H1 (cell line): ENCODE data around the gene PRR4. TPM values are rescaled to one million over a fixed set of nuclear protein-coding genes. Genes with fewer than 3 reads are reported as not detected.

Experiments
- CTCF ChIA-PET: fragments of 300-600 bp; sonication (Branson Sonifier 250); formaldehyde crosslinking; loops from one replicate; lab custom pipeline; 2021; ENCODE audit not compliant: partially characterized antibody; lab: Charles Lee
- POLR2A ChIA-PET: fragments of 300-600 bp; sonication (Branson Sonifier 250); formaldehyde crosslinking; loops from one replicate; lab custom pipeline; 2021; ENCODE audit warnings: inconsistent platforms; ENCODE audit not compliant: partially characterized antibody; lab: Charles Lee
- DNase-seq, 2 experiments: peaks; one replicate each; pipeline versions ENCODE4 v3.0.0 to v3.0.0-alpha.2; 2010 to 2022; ENCODE audit warnings: low spot score in 2 of 2, low read depth in 1 of 2, mixed read lengths in 1 of 2
- FAIRE-seq: peaks from 2 replicates; lab custom pipeline; 2011; peaks lifted over from hg19 to GRCh38; lab: Jason Lieb, UNC
- H2AFZ ChIP-seq: 2 replicates; pipeline ENCODE4 v1.8.1; 2012; ENCODE audit warnings: low read length, inconsistent platforms
- H2AK5ac ChIP-seq: 2 replicates; pipeline ENCODE4 v1.6.1; 2013; ENCODE audit warnings: low read depth, low read length
- H2BK120ac ChIP-seq: replicated peaks from 2 replicates; pipeline ENCODE3; 2013; ENCODE audit warnings: low read depth, low read length, inconsistent platforms
- H2BK12ac ChIP-seq: 2 replicates; pipeline ENCODE4 v1.6.1; 2013; ENCODE audit warnings: low read depth, low read length
- H2BK15ac ChIP-seq: 2 replicates; pipeline ENCODE4 v1.6.1; 2013; ENCODE audit warnings: low read length
- H2BK20ac ChIP-seq: 2 replicates; pipeline ENCODE4 v1.6.1; 2013; ENCODE audit warnings: low read length
- H2BK5ac ChIP-seq: 2 replicates; pipeline ENCODE4 v1.6.1; 2013; ENCODE audit warnings: low read depth, low read length
- H3K14ac ChIP-seq: 2 replicates; pipeline ENCODE4 v1.6.1; 2013; ENCODE audit warnings: inconsistent platforms; ENCODE audit not compliant: insufficient read length
- H3K18ac ChIP-seq: 2 replicates; pipeline ENCODE4 v1.6.1; 2013; ENCODE audit warnings: low read length; ENCODE audit errors: extremely low read depth
- H3K23ac ChIP-seq: 2 replicates; pipeline ENCODE4 v1.6.1; 2013; ENCODE audit warnings: inconsistent platforms; ENCODE audit not compliant: insufficient read length
- H3K23me2 ChIP-seq: 2 replicates; pipeline ENCODE4 v1.6.1; 2013; ENCODE audit warnings: low read depth, low read length
- H3K27ac ChIP-seq: 2 replicates; pipeline ENCODE4 v1.6.1; 2011; ENCODE audit warnings: low read depth, low read length, inconsistent platforms
- H3K27me3 ChIP-seq, 4 experiments: replicated peaks in 1 of 4; 1 replicate in 1 of 4; 2 replicates in 3 of 4; pipeline versions ENCODE4 v1.6.1 to v1.8.1; 2011 to 2013; ENCODE audit warnings: low read length in 3 of 4, mild to moderate bottlenecking in 3 of 4, inconsistent platforms in 2 of 4, mixed read lengths in 2 of 4, moderate library complexity in 1 of 4; ENCODE audit not compliant: control insufficient read depth in 3 of 4, insufficient read depth in 3 of 4; ENCODE audit errors: extremely low read depth in 1 of 4
- H3K36me3 ChIP-seq, 4 experiments: 2 replicates each; pipeline versions ENCODE4 v1.6.1 to v1.8.1; 2011 to 2013; ENCODE audit warnings: mild to moderate bottlenecking in 4 of 4, low read length in 3 of 4, moderate library complexity in 2 of 4, control low read depth in 1 of 4, inconsistent platforms in 1 of 4; ENCODE audit not compliant: insufficient read depth in 4 of 4, control insufficient read depth in 2 of 4
- H3K4ac ChIP-seq: replicated peaks from 2 replicates; pipeline ENCODE3; 2013; ENCODE audit warnings: low read length, low read depth, mixed read lengths, inconsistent platforms; ENCODE audit not compliant: insufficient read length
- H3K4me1 ChIP-seq, 4 experiments: replicated peaks in 1 of 4; 1 replicate in 1 of 4; 2 replicates in 3 of 4; pipeline versions ENCODE4 v1.6.1 to v1.8.1; 2011 to 2013; ENCODE audit warnings: low read length in 3 of 4, inconsistent platforms in 2 of 4, mixed read lengths in 1 of 4; ENCODE audit not compliant: insufficient read depth in 4 of 4, control insufficient read depth in 3 of 4
- H3K4me2 ChIP-seq, 2 experiments: 2 replicates each; pipeline versions ENCODE4 v1.6.1 to v1.8.1; 2011 to 2013; ENCODE audit warnings: low read depth in 2 of 2, low read length in 2 of 2, control low read depth in 1 of 2, inconsistent platforms in 1 of 2, mild to moderate bottlenecking in 1 of 2; ENCODE audit not compliant: insufficient read depth in 1 of 2
- H3K4me3 ChIP-seq, 4 experiments: fragments of 200-600, 300-600 bp in 1 of 4; sonication (generic), shearing (Covaris generic), sonication (Bioruptor Twin) in 1 of 4; 2 replicates each; pipeline versions ENCODE4 v1.5.1 to v1.8.1; 2011 to 2016; ENCODE audit warnings: low read length in 4 of 4, low read depth in 3 of 4, control low read depth in 2 of 4, inconsistent platforms in 2 of 4, mild to moderate bottlenecking in 2 of 4, mixed read lengths in 1 of 4, moderate library complexity in 1 of 4; ENCODE audit not compliant: insufficient read depth in 2 of 4; ENCODE audit errors: extremely low read depth in 1 of 4
- H3K56ac ChIP-seq: replicated peaks from 2 replicates; pipeline ENCODE3; 2013; ENCODE audit warnings: low read depth, mild to moderate bottlenecking, mixed read lengths, low read length, inconsistent platforms; ENCODE audit not compliant: insufficient read length
- H3K79me1 ChIP-seq: 2 replicates; pipeline ENCODE4 v1.6.1; 2013; ENCODE audit warnings: low read depth, low read length, control low read depth
- H3K79me2 ChIP-seq, 2 experiments: 2 replicates each; pipeline versions ENCODE4 v1.6.1 to v1.8.1; 2012 to 2013; ENCODE audit warnings: low read length in 2 of 2, mild to moderate bottlenecking in 2 of 2, inconsistent platforms in 1 of 2; ENCODE audit not compliant: insufficient read depth in 2 of 2, control insufficient read depth in 1 of 2
- H3K9ac ChIP-seq, 4 experiments: replicated peaks in 1 of 4; 1 replicate in 1 of 4; 2 replicates in 3 of 4; pipeline versions ENCODE4 v1.6.1 to v1.8.1; 2011 to 2013; ENCODE audit warnings: low read depth in 3 of 4, low read length in 3 of 4, control low read depth in 2 of 4, mild to moderate bottlenecking in 2 of 4, moderate library complexity in 2 of 4, inconsistent platforms in 1 of 4; ENCODE audit errors: extremely low read depth in 1 of 4
- H3K9me3 ChIP-seq, 2 experiments: 2 replicates each; pipeline versions ENCODE4 v1.6.1 to v1.8.1; 2012 to 2013; ENCODE audit warnings: mild to moderate bottlenecking in 2 of 2, moderate library complexity in 2 of 2, control low read depth in 1 of 2, inconsistent platforms in 1 of 2, low read depth in 1 of 2, low read length in 1 of 2, mixed read lengths in 1 of 2; ENCODE audit not compliant: insufficient read depth in 2 of 2
- H4K20me1 ChIP-seq, 2 experiments: replicated peaks in 1 of 2; 2 replicates each; pipeline versions ENCODE3 to v1.8.1; 2011 to 2013; ENCODE audit warnings: inconsistent platforms in 2 of 2, low read length in 2 of 2, mild to moderate bottlenecking in 1 of 2; ENCODE audit not compliant: insufficient read depth in 2 of 2, control insufficient read depth in 1 of 2
- H4K5ac ChIP-seq: 2 replicates; pipeline ENCODE4 v1.6.1; 2013; ENCODE audit warnings: low read length, low read depth, mixed read lengths, inconsistent platforms; ENCODE audit not compliant: insufficient read length
- H4K8ac ChIP-seq: 2 replicates; pipeline ENCODE4 v1.8.0; 2013; ENCODE audit warnings: mild to moderate bottlenecking, moderate library complexity, low read length, inconsistent platforms; ENCODE audit not compliant: insufficient read depth; ENCODE audit errors: extremely low read depth
- H4K91ac ChIP-seq: replicated peaks from 2 replicates; pipeline ENCODE3; 2013; ENCODE audit warnings: low read length, mixed read lengths, inconsistent platforms; ENCODE audit not compliant: insufficient read length
- BCL11A ChIP-seq, 2 experiments: IDR thresholded peaks; one replicate each; pipeline ENCODE4 v1.6.1; 2011; ENCODE audit warnings: low read depth in 2 of 2, low read length in 2 of 2, mild to moderate bottlenecking in 2 of 2
- CTBP2 ChIP-seq: IDR thresholded peaks from 2 replicates; pipeline ENCODE4 v1.7.0; 2011; ENCODE audit warnings: borderline replicate concordance, mild to moderate bottlenecking, moderate library complexity, mixed read lengths, low read length; ENCODE audit not compliant: insufficient read depth, insufficient read length
- E2F6 ChIP-seq: IDR thresholded peaks from 2 replicates; pipeline ENCODE4 v1.6.1; 2012; ENCODE audit warnings: inconsistent platforms
- EGR1 ChIP-seq: IDR thresholded peaks from 2 replicates; pipeline ENCODE4 v1.6.1; 2011; ENCODE audit warnings: low read depth, low read length, borderline replicate concordance
- EP300 ChIP-seq, 2 experiments: IDR thresholded peaks; 1 replicate in 1 of 2; 2 replicates in 1 of 2; pipeline ENCODE4 v1.6.1; 2011 to 2012; ENCODE audit warnings: low read depth in 2 of 2, low read length in 2 of 2, mild to moderate bottlenecking in 2 of 2, borderline replicate concordance in 1 of 2, inconsistent platforms in 1 of 2, moderate library complexity in 1 of 2
- EZH2 ChIP-seq: fragments of 200-600 bp; sonication (generic); IDR thresholded peaks from 2 replicates; pipeline ENCODE4 v1.7.1; 2012; ENCODE audit warnings: low read depth, mild to moderate bottlenecking, moderate library complexity, low read length, inconsistent platforms; ENCODE audit not compliant: severe bottlenecking
- JUN ChIP-seq: IDR thresholded peaks from 2 replicates; pipeline ENCODE4 v1.6.1; 2011; ENCODE audit warnings: low read depth, mild to moderate bottlenecking, improper control_type of control experiment, low read length
- KDM4A ChIP-seq: IDR thresholded peaks from one replicate; pipeline ENCODE4 v1.7.1; 2012; ENCODE audit warnings: low read depth, mild to moderate bottlenecking, moderate library complexity, low read length, inconsistent platforms; ENCODE audit not compliant: severe bottlenecking
- KDM5A ChIP-seq: fragments of 200-600 bp; IDR thresholded peaks from 2 replicates; pipeline ENCODE4 v1.7.1; 2012; ENCODE audit warnings: mild to moderate bottlenecking, low read length, inconsistent platforms, mixed read lengths
- NANOG ChIP-seq: IDR thresholded peaks from 2 replicates; pipeline ENCODE4 v1.6.1; 2011; ENCODE audit warnings: low read length, low read depth, mild to moderate bottlenecking, inconsistent platforms; ENCODE audit not compliant: insufficient read depth, poor library complexity, severe bottlenecking
- PHF8 ChIP-seq: fragments of 200-600 bp; sonication (generic); conservative IDR thresholded peaks from 2 replicates; pipeline ENCODE4 v1.7.1; 2012; ENCODE audit warnings: low read depth, mild to moderate bottlenecking, inconsistent platforms, low read length, moderate library complexity
- SAP30 ChIP-seq: fragments of 300-600 bp; sonication (generic); IDR thresholded peaks from 2 replicates; pipeline ENCODE4 v1.7.1; 2012; ENCODE audit warnings: low read length, moderate library complexity, mild to moderate bottlenecking, inconsistent platforms; ENCODE audit not compliant: insufficient read depth, insufficient replicate concordance
- WGBS, 2 experiments: shearing (Covaris generic) in 1 of 2; methylation state at CpG; one replicate each; pipeline versions ENCODE4 v1.1.6 to v1.1.7; 2013 to 2015; ENCODE audit warnings: low lambda C conversion rate in 2 of 2, mixed read lengths in 2 of 2, inconsistent platforms in 1 of 2, low coverage in 1 of 2, missing lambda C conversion rate in 1 of 2; ENCODE audit not compliant: insufficient replicate concordance in 2 of 2, insufficient coverage in 1 of 2, insufficient read length in 1 of 2; ENCODE audit errors: extremely low coverage in 1 of 2, missing lambda C conversion rate in 1 of 2; 5-methylcytosine and 5-hydroxymethylcytosine counted together
- polyA plus RNA-seq, 7 experiments: library from polyadenylated mRNA; depleted of rRNA in 3 of 7; stranded (reverse) in 5 of 7; unstranded in 2 of 7; fragments of >200 nt in 5 of 7; fragments of 200-250 nt in 2 of 7; gene quantifications; 1 replicate in 5 of 7; 2 replicates in 1 of 7; 4 replicates in 1 of 7; pipeline versions ENCODE4 v1.2.1 to v1.2.3, GENCODE V29; 2011 to 2013; ENCODE audit warnings: missing spikeins in 2 of 7, mixed read lengths in 2 of 7
- total RNA-seq: library from RNA; stranded (reverse); fragmentation: NEBNext Ultra II Directional; extraction: Animal tissue kit (Norgen Biotek cat#: 25700); gene quantifications from 2 replicates; pipeline ENCODE4 v1.2.1, GENCODE V29; 2021

Gene PRR4
- total and polyA plus RNA-seq, 2 of the 8 experiments (the other 6 are each of a cell fraction or from before 2014, with no cell fraction given), result 11.2 TPM; not detected in 1

- H2BK5ac ChIP-seq, result no peak overlapping the region
- 84% methylated on average over 2 of the region's 2 CpGs; no CpG with 5 or more reads in 1 of the 2 experiments for WGBS, 2 experiments
- FAIRE-seq (no peak), DNase-seq (no peak)
- H2BK20ac ChIP-seq, result no peak overlapping the region
- H3K14ac ChIP-seq, result no peak overlapping the region
- no peak overlapping the region for H3K18ac ChIP-seq
- no peak overlapping the region for H3K9ac ChIP-seq
- no peak overlapping the region for H4K91ac ChIP-seq
- ChIA-PET POLR2A (interaction anchor here (1.2 kb wide), 1 partner anchor 280 kb away, joined by 4 read pairs; no protein-coding TSS in a partner anchor), CTCF (interaction anchor here (1.2 kb wide), 1 partner anchor 594 kb away, joined by 4 read pairs; no protein-coding TSS in a partner anchor)
- no peaks in the 10 kb centered on the region for H3K36me3 ChIP-seq
- no peaks in the 10 kb centered on the region for H3K79me1 ChIP-seq
- no peaks in the 10 kb centered on the region for H3K79me2 ChIP-seq
- no peak overlapping the region for H3K4ac ChIP-seq
- no peak overlapping the region for H2BK12ac ChIP-seq
- H4K5ac ChIP-seq, result no peak overlapping the region
- H3K27me3 ChIP-seq, result peaks cover 0 to 1% (median 0%) of the 10 kb centered on the region in 4 experiments; a peak in 1 of 7 replicates
- peaks cover 0 to 5% (median 0%) of the 10 kb centered on the region in 4 experiments; a peak in 1 of 7 replicates for H3K4me1 ChIP-seq
- H2BK15ac ChIP-seq, result no peak overlapping the region
- no peaks in the 10 kb centered on the region for H4K20me1 ChIP-seq
- H2BK120ac ChIP-seq, result no peak overlapping the region
- H3K4me3 ChIP-seq, result no peak overlapping the region
- no peaks in the 10 kb centered on the region for H3K9me3 ChIP-seq
- no peak overlapping the region for H3K4me2 ChIP-seq
- no peak overlapping the region for H2AK5ac ChIP-seq
- H2AFZ ChIP-seq, result no peak overlapping the region
- H3K27ac ChIP-seq, result no peak overlapping the region
- H3K56ac ChIP-seq, result no peak overlapping the region
- no peaks in the 10 kb centered on the region; the same call in none of the 2 replicates for H3K23me2 ChIP-seq
- H4K8ac ChIP-seq, result no peak overlapping the region
- H3K23ac ChIP-seq, result no peak overlapping the region
- no peak for TF ChIP-seq SAP30
- TF ChIP-seq BCL11A (IDR thresholded peaks at IDR 0.05; ENCODE audit: low read depth in 2 of 2, low read length in 2 of 2), result no peak
- no peak for TF ChIP-seq KDM5A
- no peak for TF ChIP-seq EGR1
- no peak for TF ChIP-seq NANOG
- no peak for TF ChIP-seq EP300 (IDR thresholded peaks at IDR 0.05; ENCODE audit: borderline replicate concordance in 1 of 2, low read depth in 2 of 2, low read length in 2 of 2)
- no peak for TF ChIP-seq JUN
- TF ChIP-seq KDM4A, result no peak
- TF ChIP-seq PHF8, result no peak
- TF ChIP-seq EZH2, result no peak
- no peak for TF ChIP-seq CTBP2
- no peak for TF ChIP-seq E2F6
Observed at GRCh38 chr12:10891937-10892336, 42.7 kb upstream of the PRR4 start.
